GM12873 (cell line): ENCODE data around the gene TMEM11.

ENCODE experiments used
- CTCF ChIP-seq: IDR thresholded peaks from 2 replicates; pipeline ENCODE4 v1.5.1; 2012; ENCODE audit warnings: low read depth, mild to moderate bottlenecking, moderate library complexity, low read length, control low read depth; ENCODE audit not compliant: insufficient read depth; ENCODE audit errors: missing control alignments

Gene TMEM11

GRCh38 chr17:21213638-21214014, 335 bp downstream of the TMEM11 start:
- no peak for TF ChIP-seq CTCF

GRCh38 chr17:21212826-21213637, 929 bp downstream of the TMEM11 start:
- no peak for TF ChIP-seq CTCF

GRCh38 chr17:21211825-21212479, 2.0 kb downstream of the TMEM11 start:
- TF ChIP-seq CTCF: no peak

GRCh38 chr17:21210411-21211076, 3.4 kb downstream of the TMEM11 start:
- no peak for TF ChIP-seq CTCF

- no peak for TF ChIP-seq CTCF
These were observed 4.3 kb downstream of the TMEM11 start for GRCh38 chr17:21209511-21210175.

- TF ChIP-seq CTCF: no peak
These were observed 5.6 kb downstream of the TMEM11 start for GRCh38 chr17:21208352-21208751.

- no peak for TF ChIP-seq CTCF
These were observed 9.0 kb downstream of the TMEM11 start for GRCh38 chr17:21204935-21205334.
